Endothelial cell of umbilical vein (primary cell): ENCODE results near the gene KCTD11. TPM values are rescaled to one million over a fixed set of nuclear protein-coding genes. Genes with fewer than 3 reads are reported as not detected.
"Not testable (repeated sequence)": the region's sequence is repeated elsewhere in the genome, so short reads cannot be mapped to it uniquely, and the experiment has no call there.

Experiments used
- BruUV-seq: library from RNA; stranded (reverse); fragments of 400-500 nt; replicated peaks from 2 replicates; lab custom pipeline; 2021; lab: Mats Ljungman, UMichigan
- CTCF ChIA-PET: fragments of 300-600, 350-600 bp; sonication (Branson Sonifier 250); formaldehyde crosslinking; loops from one replicate; lab custom pipeline; 2021; ENCODE audit warnings: antibody characterized with exemption, inconsistent platforms; lab: Charles Lee
- POLR2A ChIA-PET: fragments of 300-600, 350-600 bp; sonication (Branson Sonifier 250); formaldehyde crosslinking; loops from one replicate; lab custom pipeline; 2021; ENCODE audit warnings: antibody characterized with exemption, inconsistent platforms; lab: Charles Lee
- DNase-seq: peaks from one replicate; pipeline ENCODE4 v3.0.0-alpha.2; 2011; ENCODE audit warnings: low read depth, low spot score
- FAIRE-seq: peaks from 2 replicates; lab custom pipeline; 2011; peaks lifted over from hg19 to GRCh38; lab: Jason Lieb, UNC
- H2AFZ ChIP-seq: 2 replicates; pipeline ENCODE4 v1.6.0; 2012; ENCODE audit warnings: low read depth, low read length, control low read depth, inconsistent platforms
- H3K27ac ChIP-seq: 2 replicates; pipeline ENCODE4 v1.5.1; 2011; ENCODE audit warnings: low read depth, mild to moderate bottlenecking, control low read depth, low read length, moderate library complexity; ENCODE audit not compliant: insufficient read depth
- H3K27me3 ChIP-seq, 2 experiments: 2 replicates each; pipeline versions ENCODE4 v1.6.0 to v1.6.1; 2011; ENCODE audit warnings: low read length in 2 of 2, mixed read lengths in 1 of 2; ENCODE audit not compliant: control insufficient read depth in 2 of 2, insufficient read depth in 2 of 2
- H3K36me3 ChIP-seq, 2 experiments: 2 replicates in 1 of 2; 3 replicates in 1 of 2; pipeline ENCODE4 v1.5.1; 2011; ENCODE audit warnings: low read length in 2 of 2, mild to moderate bottlenecking in 1 of 2, moderate library complexity in 1 of 2; ENCODE audit not compliant: control insufficient read depth in 2 of 2, insufficient read depth in 2 of 2; ENCODE audit errors: extremely low read depth in 1 of 2
- H3K4me1 ChIP-seq: 3 replicates; pipeline ENCODE4 v1.5.1; 2011; ENCODE audit warnings: mild to moderate bottlenecking, low read length; ENCODE audit not compliant: control insufficient read depth, insufficient read depth; ENCODE audit errors: extremely low read depth
- H3K4me2 ChIP-seq: 2 replicates; pipeline ENCODE4 v1.6.1; 2011; ENCODE audit warnings: low read length, control low read depth, mixed read lengths; ENCODE audit not compliant: insufficient read depth
- H3K4me3 ChIP-seq, 3 experiments: fragments of 200-600 bp in 1 of 3; sonication (generic), shearing (Covaris generic) in 1 of 3; replicated peaks in 1 of 3; 2 replicates each; pipeline ENCODE4 v1.5.1; 2011 to 2016; ENCODE audit warnings: control low read depth in 3 of 3, low read length in 3 of 3, mild to moderate bottlenecking in 2 of 3, inconsistent platforms in 1 of 3, low read depth in 1 of 3, moderate library complexity in 1 of 3; ENCODE audit not compliant: insufficient read depth in 1 of 3
- H3K79me2 ChIP-seq: 2 replicates; pipeline ENCODE4 v1.6.0; 2012; ENCODE audit warnings: low read length, inconsistent platforms; ENCODE audit not compliant: control insufficient read depth, insufficient read depth
- H3K9ac ChIP-seq: replicated peaks from 2 replicates; pipeline ENCODE3; 2011; ENCODE audit warnings: low read length, control low read depth; ENCODE audit not compliant: insufficient read depth; ENCODE audit errors: extremely low read depth
- H3K9me1 ChIP-seq: replicated peaks from 3 replicates; pipeline ENCODE4 v1.6.0; 2011; ENCODE audit warnings: mild to moderate bottlenecking, low read length; ENCODE audit not compliant: control insufficient read depth, insufficient read depth; ENCODE audit errors: extremely low read depth
- H3K9me3 ChIP-seq: replicated peaks from 2 replicates; pipeline ENCODE4 v1.5.1; 2012; ENCODE audit warnings: low read length, inconsistent platforms; ENCODE audit not compliant: control insufficient read depth, insufficient read depth
- H4K20me1 ChIP-seq: replicated peaks from 2 replicates; pipeline ENCODE3; 2011; ENCODE audit warnings: mild to moderate bottlenecking, low read length; ENCODE audit not compliant: control insufficient read depth, insufficient read depth; ENCODE audit errors: extremely low read depth
- CTCF ChIP-seq, 2 donors: IDR thresholded peaks; 1 replicate in 1 of 2; 2 replicates in 1 of 2; pipeline ENCODE4 v1.5.1; 2011; ENCODE audit warnings: low read length in 2 of 2, mild to moderate bottlenecking in 2 of 2, moderate library complexity in 2 of 2, control low read depth in 1 of 2, inconsistent platforms in 1 of 2, low read depth in 1 of 2; ENCODE audit not compliant: insufficient read depth in 1 of 2; ENCODE audit errors: extremely low read depth in 1 of 2
- EZH2 ChIP-seq: IDR thresholded peaks from 2 replicates; pipeline ENCODE4 v1.6.1; 2012; ENCODE audit warnings: borderline replicate concordance, low read depth, mild to moderate bottlenecking, moderate library complexity, low read length, inconsistent platforms; ENCODE audit not compliant: severe bottlenecking
- FOS ChIP-seq: IDR thresholded peaks from 2 replicates; pipeline ENCODE4 v1.6.1; 2011; ENCODE audit warnings: mild to moderate bottlenecking, low read length, moderate library complexity, borderline replicate concordance; ENCODE audit not compliant: insufficient read depth
- GATA2 ChIP-seq: IDR thresholded peaks from 2 replicates; pipeline ENCODE4 v1.7.0; 2011; ENCODE audit warnings: low read depth, mild to moderate bottlenecking, moderate library complexity, mixed read lengths, low read length; ENCODE audit not compliant: insufficient read length, insufficient read depth
- JUN ChIP-seq: IDR thresholded peaks from 2 replicates; pipeline ENCODE4 v1.6.1; 2011; ENCODE audit warnings: borderline replicate concordance, low read depth; ENCODE audit not compliant: insufficient read length, insufficient read depth
- MAX ChIP-seq: IDR thresholded peaks from 2 replicates; pipeline ENCODE4 v1.6.1; 2011; ENCODE audit not compliant: insufficient read depth, insufficient read length
- MYC ChIP-seq: IDR thresholded peaks from one replicate; pipeline ENCODE4 v1.6.1; 2011; ENCODE audit warnings: mild to moderate bottlenecking, low read depth, low read length
- POLR2A ChIP-seq: IDR thresholded peaks from 2 replicates; pipeline ENCODE4 v1.6.1; 2012; ENCODE audit warnings: low read depth, mild to moderate bottlenecking, control low read depth, low read length
- POLR2AphosphoS5 ChIP-seq: IDR thresholded peaks from 2 replicates; pipeline ENCODE4 v1.6.1; 2012; ENCODE audit warnings: low read depth, mild to moderate bottlenecking, control low read depth, low read length, moderate library complexity; ENCODE audit not compliant: insufficient read depth
- dilution Hi-C: fragments of 300-500 bp; cut with MboI; formaldehyde crosslinking; loops from one replicate; pipeline ENCODE4 v1.15.0; 2019; ENCODE audit warnings: low sequenced_read_pairs; ENCODE audit not compliant: extremely low pct_ligation_motif_present
- intact Hi-C: fragments of 100-400 bp; cut with micrococcal nuclease; formaldehyde crosslinking; loops from one replicate; pipeline ENCODE4 v1.10.0; 2022
- polyA plus RNA-seq, 4 experiments: library from polyadenylated mRNA; depleted of rRNA in 3 of 4; stranded (reverse) in 3 of 4; unstranded in 1 of 4; fragments of >200 nt; gene quantifications; 2 replicates each; pipeline versions ENCODE4 v1.2.1 to v1.2.3, GENCODE V29; 2011 to 2012; ENCODE audit warnings: missing spikeins in 1 of 4
- total RNA-seq: library from RNA; stranded (reverse); gene quantifications from 2 replicates; pipeline ENCODE4 v1.2.3, GENCODE V29; 2021

Gene KCTD11
- total and polyA plus RNA-seq, 2 donors (not counting 3 experiments of a cell fraction or from before 2014, with no cell fraction given): 3.8 to 6.5 TPM

- intact Hi-C loops: no loop called here
- Histone ChIP-seq H3K79me2 (no peaks in the 10 kb centered on the region), H4K20me1 (no peaks in the 10 kb centered on the region), H3K27ac (no peak overlapping the region), H3K36me3 (no peaks in the 10 kb centered on the region), H3K4me1 (no peaks in the 10 kb centered on the region), H3K4me2 (no peak overlapping the region), H2AFZ (no peak overlapping the region), H3K9me3 (no peaks in the 10 kb centered on the region), H3K9ac (no peak overlapping the region), H3K4me3 (no peak overlapping the region), H3K27me3 (peaks cover 2 to 3% of the 10 kb centered on the region in 2 experiments), H3K9me1 (no peaks in the 10 kb centered on the region)
- ChIA-PET POLR2A (interaction anchor here (0.6 kb wide), 1 partner anchor 10 kb away, joined by 4 read pairs; no protein-coding TSS in a partner anchor), CTCF (interaction anchor here (0.9 to 4.6 kb wide), 3 partner anchors 9 to 26 kb away, joined by 3 to 19 read pairs (median 4); partner anchors contain the start of genes PLSCR3 and TMEM95)
- FAIRE-seq (no peak), DNase-seq (no peak)
- dilution Hi-C loops: no loop called here
- no TSS peak for BruUV-seq
- TF ChIP-seq CTCF (IDR thresholded peaks at IDR 0.05; ENCODE audit: extremely low read depth in 1 of 2, insufficient read depth in 1 of 2, low read depth in 1 of 2, low read length in 2 of 2): no peak
- no peak for TF ChIP-seq GATA2
- no peak for TF ChIP-seq FOS
- TF ChIP-seq MAX: no peak
- TF ChIP-seq JUN: no peak
- no peak for TF ChIP-seq EZH2
- no peak for TF ChIP-seq MYC
- TF ChIP-seq POLR2A: no peak
- no peak for TF ChIP-seq POLR2AphosphoS5
Observed at GRCh38 chr17:7367918-7368598, 16.1 kb downstream of the KCTD11 start.

GRCh38 chr17:7368599-7368994 is 16.6 kb downstream of the KCTD11 start:
- H3K9ac ChIP-seq, H3K4me1 ChIP-seq, H3K27me3 ChIP-seq, H3K4me2 ChIP-seq, H3K36me3 ChIP-seq, H3K4me3 ChIP-seq, H3K9me1 ChIP-seq, dilution Hi-C loops, BruUV-seq, H3K79me2 ChIP-seq, H3K9me3 ChIP-seq, H2AFZ ChIP-seq, intact Hi-C loops, DNase-seq, H4K20me1 ChIP-seq, FAIRE-seq, H3K27ac ChIP-seq: not testable (repeated sequence)
- ChIA-PET CTCF (interaction anchor here (0.9 to 4.6 kb wide), 4 partner anchors 8 to 26 kb away, joined by 3 to 19 read pairs (median 4); partner anchors contain the start of genes PLSCR3 and TMEM95), POLR2A (interaction anchor here (0.6 kb wide), 1 partner anchor 10 kb away, joined by 4 read pairs; no protein-coding TSS in a partner anchor)
